Measurements from ENCODE around the gene AQP12B. TPM values are rescaled to one million over a fixed set of nuclear protein-coding genes. Genes with fewer than 3 reads are reported as not detected.
"Not testable (repeated sequence)": the region's sequence is repeated elsewhere in the genome, so short reads cannot be mapped to it uniquely, and the experiment has no call there.

Gene AQP12B
- total RNA-seq, 2 donors from 2014 or later: 7.9 to 9.6 TPM

GRCh38 chr2:240702640-240703011 is 19.9 kb upstream of the AQP12B start:
- Histone ChIP-seq H3K9me3 (no peaks in the 10 kb centered on the region), H3K4me1 (no peaks in the 10 kb centered on the region), H3K27me3 (no peaks in the 10 kb centered on the region), H3K27ac (no peak overlapping the region), H3K4me3 (no peak overlapping the region), H3K36me3 (no peaks in the 10 kb centered on the region), H3K9ac (ENCODE audit: low read depth in 2 of 2, low read length in 2 of 2) (no peak overlapping the region)
- intact Hi-C loops (cut with DNase I): no loop called here
- no peak for TF ChIP-seq CTCF (IDR thresholded peaks at IDR 0.05)
- DNase-seq: no peak

GRCh38 chr2:240701736-240702639 is 19.3 kb upstream of the AQP12B start:
- DNase-seq: no peak
- no peaks in the 10 kb centered on the region for H3K27me3 ChIP-seq
- no peaks in the 10 kb centered on the region for H3K36me3 ChIP-seq
- no peaks in the 10 kb centered on the region for H3K9me3 ChIP-seq
- H3K27ac ChIP-seq: no peak overlapping the region
- no peak overlapping the region for H3K9ac ChIP-seq (ENCODE audit: low read depth in 2 of 2, low read length in 2 of 2)
- H3K4me1 ChIP-seq: no peaks in the 10 kb centered on the region
- no peak for TF ChIP-seq CTCF (IDR thresholded peaks at IDR 0.05)
- intact Hi-C loops (cut with DNase I): no loop called here
- H3K4me3 ChIP-seq: no peak overlapping the region

DNA sequence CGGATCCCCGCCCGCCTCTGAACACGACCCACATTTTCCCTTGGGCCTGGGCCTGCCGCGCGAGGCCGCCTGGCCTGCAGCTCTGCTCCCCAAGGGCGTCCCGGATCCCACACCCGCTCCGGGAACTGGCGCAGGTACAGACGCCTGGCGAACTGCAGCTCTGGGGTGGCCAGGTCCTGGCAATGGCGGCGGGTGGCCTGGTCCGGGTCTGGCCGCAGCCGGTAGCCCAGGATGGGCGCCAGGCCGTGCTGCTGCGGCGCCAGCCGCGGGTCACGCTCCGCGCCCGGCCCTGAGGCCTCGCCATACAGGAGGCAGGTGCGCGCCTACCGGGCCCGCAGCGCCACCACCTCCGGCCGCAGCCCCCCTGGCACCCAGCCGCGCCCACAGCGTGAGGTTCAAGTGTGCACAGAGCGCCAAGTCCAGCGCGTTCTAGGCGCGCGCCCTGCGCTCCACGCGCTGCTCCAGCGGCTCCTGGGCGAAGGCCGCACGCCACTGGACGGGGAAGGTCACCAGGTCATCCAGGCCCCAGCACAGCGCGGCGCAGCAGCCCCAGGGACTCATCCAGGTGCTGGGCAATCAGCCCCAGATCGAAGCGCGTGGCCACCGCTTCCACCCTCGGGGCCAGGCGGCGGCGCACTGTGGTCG is 18.5 kb upstream of the AQP12B start:
- Histone ChIP-seq H3K27me3 (no peaks in the 10 kb centered on the region), H3K27ac (no peak overlapping the region), H3K36me3 (no peaks in the 10 kb centered on the region), H3K9me3 (no peaks in the 10 kb centered on the region), H3K4me3 (no peak overlapping the region), H3K9ac (ENCODE audit: low read depth in 2 of 2, low read length in 2 of 2) (no peak overlapping the region), H3K4me1 (no peaks in the 10 kb centered on the region)
- DNase-seq: no peak
- intact Hi-C loops (cut with DNase I): no loop called here
- TF ChIP-seq CTCF (IDR thresholded peaks at IDR 0.05): no peak

DNA sequence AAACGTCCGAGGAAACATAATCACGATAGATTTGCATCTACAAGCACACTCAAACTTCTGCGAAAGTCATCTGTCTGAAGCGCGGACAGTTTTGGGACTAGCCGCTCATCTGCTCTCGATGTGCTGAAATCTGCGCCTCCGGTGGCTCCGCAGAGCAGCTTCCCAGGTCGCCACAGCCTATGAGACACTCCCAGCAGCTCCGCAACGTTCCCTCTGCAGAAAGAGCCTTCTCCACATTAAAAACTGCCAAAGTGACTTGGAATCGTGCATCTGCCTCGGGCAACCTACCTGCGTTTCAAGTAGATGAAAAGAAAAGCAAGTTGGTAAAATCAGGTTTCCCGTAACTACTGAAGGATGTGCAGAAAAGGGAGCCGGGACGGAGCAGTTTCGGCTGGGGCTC is 17.9 kb upstream of the AQP12B start:
- intact Hi-C loops (cut with DNase I); H3K4me3 ChIP-seq; H3K27ac ChIP-seq; H3K27me3 ChIP-seq; H3K36me3 ChIP-seq; DNase-seq; H3K9me3 ChIP-seq; H3K4me1 ChIP-seq; H3K9ac ChIP-seq (ENCODE audit: low read depth in 2 of 2, low read length in 2 of 2): not testable (repeated sequence)

GRCh38 chr2:240699835-240700234 is 17.1 kb upstream of the AQP12B start:
- H3K9me3 ChIP-seq; H3K27ac ChIP-seq; H3K27me3 ChIP-seq; intact Hi-C loops (cut with DNase I); DNase-seq; H3K9ac ChIP-seq (ENCODE audit: low read depth in 2 of 2, low read length in 2 of 2); H3K4me3 ChIP-seq; H3K36me3 ChIP-seq; H3K4me1 ChIP-seq: not testable (repeated sequence)

- H3K9ac ChIP-seq (ENCODE audit: low read depth in 2 of 2, low read length in 2 of 2); DNase-seq; H3K27ac ChIP-seq; intact Hi-C loops (cut with DNase I); H3K9me3 ChIP-seq; H3K4me3 ChIP-seq; H3K27me3 ChIP-seq; H3K36me3 ChIP-seq; H3K4me1 ChIP-seq: not testable (repeated sequence)
These were observed 16.3 kb upstream of the AQP12B start for GRCh38 chr2:240698852-240699561.

GRCh38 chr2:240696469-240696868 is 13.8 kb upstream of the AQP12B start:
- H3K9me3 ChIP-seq; H3K4me3 ChIP-seq; intact Hi-C loops (cut with DNase I); H3K36me3 ChIP-seq; H3K4me1 ChIP-seq; DNase-seq; H3K27ac ChIP-seq; H3K9ac ChIP-seq (ENCODE audit: low read depth in 2 of 2, low read length in 2 of 2); H3K27me3 ChIP-seq: not testable (repeated sequence)

GRCh38 chr2:240695593-240695992 is 12.9 kb upstream of the AQP12B start:
- intact Hi-C loops (cut with DNase I); DNase-seq; H3K4me3 ChIP-seq; H3K9me3 ChIP-seq; H3K27me3 ChIP-seq; H3K9ac ChIP-seq (ENCODE audit: low read depth in 2 of 2, low read length in 2 of 2); H3K27ac ChIP-seq; H3K4me1 ChIP-seq; H3K36me3 ChIP-seq: not testable (repeated sequence)

- DNase-seq; H3K4me3 ChIP-seq; H3K27me3 ChIP-seq; H3K9ac ChIP-seq (ENCODE audit: low read depth in 2 of 2, low read length in 2 of 2); H3K27ac ChIP-seq; H3K9me3 ChIP-seq; intact Hi-C loops (cut with DNase I); H3K36me3 ChIP-seq; H3K4me1 ChIP-seq: not testable (repeated sequence)
These were observed 11.6 kb upstream of the AQP12B start for GRCh38 chr2:240694304-240694703.
